Thyroid gland (tissue), 4 donors: ENCODE measurements around the gene FKBP1B.

Experiments
- CTCF ChIP-seq, 6 experiments: fragments of 200-600 bp in 3 of 6; fragments of 450-650 bp in 3 of 6; sonication (generic) in 3 of 6; IDR thresholded peaks; one replicate each; pipeline ENCODE4 v1.5.1; 2016 to 2019; ENCODE audit warnings: antibody characterized with exemption in 6 of 6, mild to moderate bottlenecking in 2 of 6, inconsistent platforms in 1 of 6, moderate library complexity in 1 of 6
- POLR2A ChIP-seq, 2 donors: fragments of 450-650 bp; IDR thresholded peaks; one replicate each; pipeline ENCODE4 v1.6.1; 2017; ENCODE audit warnings: antibody characterized with exemption in 2 of 2, mild to moderate bottlenecking in 2 of 2, moderate library complexity in 1 of 2

- TF ChIP-seq CTCF (IDR thresholded peaks at IDR 0.05) (no peak), POLR2A (IDR thresholded peaks at IDR 0.05) (no peak)
Observed at GRCh38 chr2:24105816-24106215, 56.3 kb downstream of the FKBP1B start.
